Ishikawa (cell line): ENCODE data around the gene CEP164.

ENCODE experiments used
- CEBPB ChIP-seq: IDR thresholded peaks from 2 replicates; pipeline ENCODE4 v1.6.1; 2012
- CREB1 ChIP-seq: IDR thresholded peaks from 2 replicates; pipeline ENCODE4 v1.6.1; 2012; ENCODE audit warnings: low read depth
- EGR1 ChIP-seq: IDR thresholded peaks from 2 replicates; pipeline ENCODE4 v1.6.1; 2012
- EP300 ChIP-seq: IDR thresholded peaks from 2 replicates; pipeline ENCODE4 v1.6.1; 2012; ENCODE audit warnings: borderline replicate concordance
- FOXM1 ChIP-seq: IDR thresholded peaks from 2 replicates; pipeline ENCODE4 v1.6.1; 2012; ENCODE audit warnings: low read depth, borderline replicate concordance
- MAX ChIP-seq: IDR thresholded peaks from 2 replicates; pipeline ENCODE4 v1.6.1; 2012
- NFIC ChIP-seq: IDR thresholded peaks from 2 replicates; pipeline ENCODE4 v1.6.1; 2012
- RAD21 ChIP-seq: IDR thresholded peaks from 2 replicates; pipeline ENCODE4 v1.6.1; 2012; ENCODE audit warnings: low read depth
- TAF1 ChIP-seq: IDR thresholded peaks from 2 replicates; pipeline ENCODE4 v1.6.1; 2012; ENCODE audit warnings: low read depth, mild to moderate bottlenecking
- TCF12 ChIP-seq: IDR thresholded peaks from 2 replicates; pipeline ENCODE4 v1.6.1; 2012; ENCODE audit warnings: low read depth
- TEAD4 ChIP-seq: IDR thresholded peaks from 2 replicates; pipeline ENCODE4 v1.6.1; 2012
- USF1 ChIP-seq: IDR thresholded peaks from 2 replicates; pipeline ENCODE4 v1.6.1; 2012
- YY1 ChIP-seq: IDR thresholded peaks from 2 replicates; pipeline ENCODE4 v1.6.1; 2012; ENCODE audit warnings: low read depth
- ZBTB7A ChIP-seq: IDR thresholded peaks from 2 replicates; pipeline ENCODE4 v1.6.1; 2012; ENCODE audit warnings: low read depth
- TF ChIP-seq, protein P1 (sequence below): IDR thresholded peaks from 2 replicates; pipeline ENCODE4 v1.6.1; 2012; ENCODE audit warnings: low read depth, mild to moderate bottlenecking

Gene CEP164

GRCh38 chr11:117458275-117459122, 130.8 kb downstream of the CEP164 start:
- TF ChIP-seq FOXM1, result no peak
- no peak for TF ChIP-seq TAF1
- TF ChIP-seq TCF12, result no peak
- TF ChIP-seq NFIC, result no peak
- no peak for TF ChIP-seq MAX

- no peak for TF ChIP-seq MAX
- TF ChIP-seq EGR1, result no peak
- no peak for TF ChIP-seq CREB1
- TF ChIP-seq CEBPB, result no peak
- TF ChIP-seq FOXM1, result no peak
- TF ChIP-seq, protein P1, sequence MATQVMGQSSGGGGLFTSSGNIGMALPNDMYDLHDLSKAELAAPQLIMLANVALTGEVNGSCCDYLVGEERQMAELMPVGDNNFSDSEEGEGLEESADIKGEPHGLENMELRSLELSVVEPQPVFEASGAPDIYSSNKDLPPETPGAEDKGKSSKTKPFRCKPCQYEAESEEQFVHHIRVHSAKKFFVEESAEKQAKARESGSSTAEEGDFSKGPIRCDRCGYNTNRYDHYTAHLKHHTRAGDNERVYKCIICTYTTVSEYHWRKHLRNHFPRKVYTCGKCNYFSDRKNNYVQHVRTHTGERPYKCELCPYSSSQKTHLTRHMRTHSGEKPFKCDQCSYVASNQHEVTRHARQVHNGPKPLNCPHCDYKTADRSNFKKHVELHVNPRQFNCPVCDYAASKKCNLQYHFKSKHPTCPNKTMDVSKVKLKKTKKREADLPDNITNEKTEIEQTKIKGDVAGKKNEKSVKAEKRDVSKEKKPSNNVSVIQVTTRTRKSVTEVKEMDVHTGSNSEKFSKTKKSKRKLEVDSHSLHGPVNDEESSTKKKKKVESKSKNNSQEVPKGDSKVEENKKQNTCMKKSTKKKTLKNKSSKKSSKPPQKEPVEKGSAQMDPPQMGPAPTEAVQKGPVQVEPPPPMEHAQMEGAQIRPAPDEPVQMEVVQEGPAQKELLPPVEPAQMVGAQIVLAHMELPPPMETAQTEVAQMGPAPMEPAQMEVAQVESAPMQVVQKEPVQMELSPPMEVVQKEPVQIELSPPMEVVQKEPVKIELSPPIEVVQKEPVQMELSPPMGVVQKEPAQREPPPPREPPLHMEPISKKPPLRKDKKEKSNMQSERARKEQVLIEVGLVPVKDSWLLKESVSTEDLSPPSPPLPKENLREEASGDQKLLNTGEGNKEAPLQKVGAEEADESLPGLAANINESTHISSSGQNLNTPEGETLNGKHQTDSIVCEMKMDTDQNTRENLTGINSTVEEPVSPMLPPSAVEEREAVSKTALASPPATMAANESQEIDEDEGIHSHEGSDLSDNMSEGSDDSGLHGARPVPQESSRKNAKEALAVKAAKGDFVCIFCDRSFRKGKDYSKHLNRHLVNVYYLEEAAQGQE, result no peak
- no peak for TF ChIP-seq TAF1
These were observed 131.7 kb downstream of the CEP164 start for GRCh38 chr11:117459123-117459978.

GRCh38 chr11:117459979-117460300, 132.3 kb downstream of the CEP164 start:
- TF ChIP-seq EP300 (no peak), EGR1 (no peak), NFIC (no peak), USF1 (no peak), MAX (no peak), TEAD4 (no peak), RAD21 (no peak), CREB1 (no peak), TAF1 (no peak), ZBTB7A (no peak), TCF12 (no peak), YY1 (no peak), FOXM1 (no peak), CEBPB (no peak)
- TF ChIP-seq, protein P1, result no peak

DNA sequence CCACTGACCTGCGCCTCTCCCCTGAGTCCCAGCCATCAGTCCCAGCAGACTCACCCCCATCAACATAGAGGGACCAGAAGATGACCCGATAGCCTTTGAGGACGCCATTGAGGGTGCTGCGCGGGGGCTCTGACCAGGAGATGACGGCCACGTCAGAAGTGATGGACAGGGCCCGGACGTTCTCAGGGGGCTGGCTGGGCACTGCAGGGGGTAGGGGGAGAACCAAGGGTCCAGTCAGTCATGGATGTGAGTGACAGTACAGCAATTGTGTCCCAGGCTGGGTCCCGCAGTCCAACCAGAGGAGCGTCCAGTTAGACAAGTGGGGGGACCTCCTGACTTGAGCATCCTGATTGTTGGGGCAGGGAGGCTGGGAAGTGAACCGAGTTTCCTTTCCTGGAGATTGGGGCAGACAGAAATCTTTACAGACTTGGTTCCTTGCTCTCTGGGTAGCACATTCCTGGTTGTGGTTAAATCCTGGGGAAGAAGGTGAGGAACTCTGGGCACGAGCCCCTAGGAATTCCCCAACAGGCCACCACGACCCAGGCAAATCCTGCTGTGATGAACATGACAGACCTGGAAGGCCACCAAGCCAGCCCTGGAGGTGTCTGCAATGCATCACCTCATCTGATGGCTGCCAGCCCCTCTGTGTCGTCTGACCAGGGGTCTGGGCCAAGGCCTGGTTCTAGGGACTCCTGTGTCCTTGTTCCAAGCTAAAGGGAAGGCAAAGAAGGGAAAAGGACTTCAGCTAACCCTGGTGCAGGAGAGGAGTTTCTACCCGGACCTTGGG, 133.9 kb downstream of the CEP164 start:
- TF ChIP-seq FOXM1 (no peak), USF1 (no peak), TCF12 (no peak), TAF1 (no peak), YY1 (no peak), MAX (no peak), CEBPB (no peak), EP300 (no peak), EGR1 (no peak), ZBTB7A (no peak), NFIC (no peak), RAD21 (no peak)
- TF ChIP-seq, protein P1, result no peak
